Caco-2 (cell line): ENCODE data around the gene SMARCC1. TPM values are rescaled to one million over a fixed set of nuclear protein-coding genes. Genes with fewer than 3 reads are reported as not detected.
"Not testable (repeated sequence)": the region's sequence is repeated elsewhere in the genome, so short reads cannot be mapped to it uniquely, and the experiment has no call there.

Source experiments
- BruUV-seq: library from RNA; stranded (reverse); fragments of 400-500 nt; replicated peaks from 2 replicates; lab custom pipeline; 2021; lab: Mats Ljungman, UMichigan
- CTCF ChIA-PET: fragments of 300-600 bp; sonication (Branson Sonifier 250); formaldehyde crosslinking; loops from one replicate; lab custom pipeline; 2022; ENCODE audit warnings: antibody characterized with exemption; lab: Charles Lee
- POLR2A ChIA-PET: fragments of 300-600 bp; sonication (Branson Sonifier 250); formaldehyde crosslinking; loops from one replicate; lab custom pipeline; 2022; ENCODE audit warnings: antibody characterized with exemption; lab: Charles Lee
- DNase-seq, 2 experiments: peaks; one replicate each; pipeline versions ENCODE4 v3.0.0 to v3.0.0-alpha.2; 2020 to 2022
- H3K27me3 ChIP-seq: replicated peaks from 2 replicates; pipeline ENCODE4 v1.6.0; 2011; ENCODE audit warnings: low read length; ENCODE audit not compliant: control insufficient read depth, insufficient read depth
- H3K36me3 ChIP-seq: 2 replicates; pipeline ENCODE4 v1.5.1; 2011; ENCODE audit warnings: low read length; ENCODE audit not compliant: control insufficient read depth, insufficient read depth
- H3K4me1 ChIP-seq: fragments of 250-450 bp; sonication (Bioruptor Pico); 2 replicates; pipeline ENCODE4 v1.5.1; 2020; ENCODE audit warnings: mild to moderate bottlenecking
- H3K4me3 ChIP-seq: 2 replicates; pipeline ENCODE4 v1.5.1; 2011; ENCODE audit warnings: low read depth, mild to moderate bottlenecking, control low read depth, low read length
- H3K9me3 ChIP-seq: fragments of 250-450 bp; sonication (Bioruptor Pico); 2 replicates; pipeline ENCODE4 v1.5.1; 2020; ENCODE audit warnings: mild to moderate bottlenecking, moderate library complexity
- H3K27ac Mint-ChIP-seq: one replicate; pipeline ENCODE4 v1.8.0; 2022; ENCODE audit warnings: mixed read lengths; ENCODE audit not compliant: unreplicated experiment
- H3K27me3 Mint-ChIP-seq: one replicate; pipeline ENCODE4 v1.8.0; 2022; ENCODE audit warnings: mixed read lengths; ENCODE audit not compliant: insufficient read depth, unreplicated experiment
- H3K36me3 Mint-ChIP-seq: one replicate; pipeline ENCODE4 v1.8.0; 2022; ENCODE audit warnings: mild to moderate bottlenecking, mixed read lengths; ENCODE audit not compliant: insufficient read depth, unreplicated experiment
- H3K4me1 Mint-ChIP-seq: one replicate; pipeline ENCODE4 v1.8.0; 2022; ENCODE audit warnings: low read depth, mixed read lengths; ENCODE audit not compliant: unreplicated experiment
- H3K4me3 Mint-ChIP-seq: one replicate; pipeline ENCODE4 v1.8.0; 2022; ENCODE audit warnings: mild to moderate bottlenecking, moderate library complexity, mixed read lengths; ENCODE audit not compliant: unreplicated experiment
- H3K9me3 Mint-ChIP-seq: one replicate; pipeline ENCODE4 v1.8.0; 2022; ENCODE audit warnings: mixed read lengths; ENCODE audit not compliant: unreplicated experiment
- intact Hi-C: fragments of 100-400 bp; cut with micrococcal nuclease; formaldehyde crosslinking; loops from one replicate; pipeline ENCODE4 v1.10.0; 2022; ENCODE audit not compliant: unreplicated experiment
- total RNA-seq: library from RNA; stranded (reverse); gene quantifications from 2 replicates; pipeline ENCODE4 v1.2.3, GENCODE V29; 2022
- TF ChIP-seq, protein P1 (sequence below), 2 experiments: fragments of 200-600 bp in 1 of 2; IDR thresholded peaks; 1 replicate in 1 of 2; 2 replicates in 1 of 2; pipeline versions ENCODE4 v1.5.1 to v1.8.0; 2011 to 2022; ENCODE audit warnings: antibody characterized with exemption in 1 of 2, control low read depth in 1 of 2, inconsistent platforms in 1 of 2, low read depth in 1 of 2, low read length in 1 of 2, mild to moderate bottlenecking in 1 of 2, moderate library complexity in 1 of 2; ENCODE audit not compliant: insufficient read depth in 1 of 2, severe bottlenecking in 1 of 2, unreplicated experiment in 1 of 2

The SMARCC1 gene
- total RNA-seq, 1 experiment from 2014 or later = 128 TPM

DNA sequence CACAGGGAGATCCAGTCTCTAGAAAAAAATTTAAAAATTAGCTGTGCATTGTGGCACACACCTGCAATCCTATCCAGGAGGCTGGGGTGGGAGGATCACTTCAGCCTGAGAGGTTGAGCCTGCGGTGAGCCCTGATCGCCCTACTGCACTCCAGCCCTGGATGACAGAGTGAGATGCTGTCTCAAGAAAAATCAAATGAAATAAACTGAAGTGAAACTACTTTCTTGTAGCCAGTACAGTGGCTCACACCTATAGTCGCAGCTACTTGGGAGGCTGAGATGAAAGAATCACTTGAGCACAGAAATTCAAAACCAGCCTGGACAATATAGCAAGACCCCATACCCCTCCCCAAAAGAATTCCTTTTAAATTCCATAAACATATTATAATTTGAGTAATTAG is 35.4 kb downstream of the SMARCC1 start:
- Mint-ChIP-seq H3K27me3 (no peaks in the 10 kb centered on the region), H3K9me3 (no peaks in the 10 kb centered on the region), H3K36me3 (peaks cover 38% of the 10 kb centered on the region), H3K4me1 (no peaks in the 10 kb centered on the region), H3K4me3 (no peak overlapping the region), H3K27ac (no peak overlapping the region)
- no peak for DNase-seq
- no peaks in the 10 kb centered on the region for H3K9me3 ChIP-seq
- CTCF ChIA-PET = interaction anchor here (0.6 kb wide), 1 partner anchor 415 kb away, joined by 14 read pairs; no protein-coding TSS in a partner anchor
- intact Hi-C loops = no loop called here
- no peak overlapping the region for H3K4me3 ChIP-seq
- no peaks in the 10 kb centered on the region for H3K27me3 ChIP-seq
- H3K36me3 ChIP-seq = no peaks in the 10 kb centered on the region; the same call in none of the 2 replicates
- POLR2A ChIA-PET = no interaction called here
- BruUV-seq = no TSS peak
- no peaks in the 10 kb centered on the region for H3K4me1 ChIP-seq
- TF ChIP-seq, protein P1, sequence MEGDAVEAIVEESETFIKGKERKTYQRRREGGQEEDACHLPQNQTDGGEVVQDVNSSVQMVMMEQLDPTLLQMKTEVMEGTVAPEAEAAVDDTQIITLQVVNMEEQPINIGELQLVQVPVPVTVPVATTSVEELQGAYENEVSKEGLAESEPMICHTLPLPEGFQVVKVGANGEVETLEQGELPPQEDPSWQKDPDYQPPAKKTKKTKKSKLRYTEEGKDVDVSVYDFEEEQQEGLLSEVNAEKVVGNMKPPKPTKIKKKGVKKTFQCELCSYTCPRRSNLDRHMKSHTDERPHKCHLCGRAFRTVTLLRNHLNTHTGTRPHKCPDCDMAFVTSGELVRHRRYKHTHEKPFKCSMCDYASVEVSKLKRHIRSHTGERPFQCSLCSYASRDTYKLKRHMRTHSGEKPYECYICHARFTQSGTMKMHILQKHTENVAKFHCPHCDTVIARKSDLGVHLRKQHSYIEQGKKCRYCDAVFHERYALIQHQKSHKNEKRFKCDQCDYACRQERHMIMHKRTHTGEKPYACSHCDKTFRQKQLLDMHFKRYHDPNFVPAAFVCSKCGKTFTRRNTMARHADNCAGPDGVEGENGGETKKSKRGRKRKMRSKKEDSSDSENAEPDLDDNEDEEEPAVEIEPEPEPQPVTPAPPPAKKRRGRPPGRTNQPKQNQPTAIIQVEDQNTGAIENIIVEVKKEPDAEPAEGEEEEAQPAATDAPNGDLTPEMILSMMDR (IDR thresholded peaks at IDR 0.05; ENCODE audit: insufficient read depth in 1 of 2, low read depth in 1 of 2, low read length in 1 of 2, severe bottlenecking in 1 of 2, unreplicated experiment in 1 of 2) = no peak

- intact Hi-C loops = no loop called here
- TF ChIP-seq, protein P1 (IDR thresholded peaks at IDR 0.05; ENCODE audit: insufficient read depth in 1 of 2, low read depth in 1 of 2, low read length in 1 of 2, severe bottlenecking in 1 of 2, unreplicated experiment in 1 of 2) = no peak
- POLR2A ChIA-PET = no interaction called here
- Histone ChIP-seq H3K4me3 (no peak overlapping the region), H3K9me3 (no peaks in the 10 kb centered on the region), H3K4me1 (no peaks in the 10 kb centered on the region), H3K36me3 (no peaks in the 10 kb centered on the region; the same call in none of the 2 replicates), H3K27me3 (no peaks in the 10 kb centered on the region)
- CTCF ChIA-PET = no interaction called here
- no TSS peak for BruUV-seq
- Mint-ChIP-seq H3K9me3 (no peaks in the 10 kb centered on the region), H3K27ac (no peak overlapping the region), H3K36me3 (peaks cover 36% of the 10 kb centered on the region), H3K4me1 (no peaks in the 10 kb centered on the region), H3K27me3 (no peaks in the 10 kb centered on the region), H3K4me3 (no peak overlapping the region)
- no peak for DNase-seq
Measured at GRCh38 chr3:47743855-47744254, 37.8 kb downstream of the SMARCC1 start.

DNA sequence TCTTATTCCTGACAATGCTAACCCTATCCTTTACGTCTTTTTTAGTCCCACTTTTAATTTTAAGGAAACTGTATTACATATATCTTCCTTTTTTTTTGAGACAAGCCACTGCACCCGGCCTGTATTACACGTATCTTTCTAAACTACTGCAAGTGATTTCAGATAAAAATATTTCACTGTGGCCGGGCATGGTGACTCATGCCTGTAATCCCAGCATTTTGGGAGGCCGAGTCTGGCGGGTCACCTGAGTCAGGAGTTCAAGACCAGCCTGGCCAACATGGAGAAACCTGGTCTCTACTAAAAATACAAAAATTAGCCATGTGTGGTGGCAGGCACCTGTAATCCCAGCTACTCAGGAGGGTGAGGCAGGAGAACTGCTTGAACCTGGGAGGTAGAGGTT is 38.3 kb downstream of the SMARCC1 start:
- H3K4me3 Mint-ChIP-seq, H3K27ac Mint-ChIP-seq, DNase-seq, POLR2A ChIA-PET, BruUV-seq, H3K4me1 ChIP-seq, intact Hi-C loops, H3K36me3 ChIP-seq, H3K4me1 Mint-ChIP-seq, H3K9me3 Mint-ChIP-seq, H3K9me3 ChIP-seq, H3K27me3 ChIP-seq, CTCF ChIA-PET, H3K27me3 Mint-ChIP-seq, H3K4me3 ChIP-seq: not testable (repeated sequence)
- peaks cover 36% of the 10 kb centered on the region for H3K36me3 Mint-ChIP-seq
